MM.1S (cell line): ENCODE results near the gene THAP2.

Experiments
- EZH2 ChIP-seq: fragments of 300-600 bp; sonication (generic); optimal IDR thresholded peaks from 2 replicates; pipeline ENCODE3; 2017; ENCODE audit warnings: low read depth, mild to moderate bottlenecking, antibody characterized with exemption, low read length, mixed read lengths
- TF ChIP-seq, protein P1 (sequence below): fragments of 300-600 bp; sonication (generic); IDR thresholded peaks from 2 replicates; pipeline ENCODE4 v1.5.1; 2016; ENCODE audit warnings: antibody characterized with exemption, low read length, mixed read lengths

DNA sequence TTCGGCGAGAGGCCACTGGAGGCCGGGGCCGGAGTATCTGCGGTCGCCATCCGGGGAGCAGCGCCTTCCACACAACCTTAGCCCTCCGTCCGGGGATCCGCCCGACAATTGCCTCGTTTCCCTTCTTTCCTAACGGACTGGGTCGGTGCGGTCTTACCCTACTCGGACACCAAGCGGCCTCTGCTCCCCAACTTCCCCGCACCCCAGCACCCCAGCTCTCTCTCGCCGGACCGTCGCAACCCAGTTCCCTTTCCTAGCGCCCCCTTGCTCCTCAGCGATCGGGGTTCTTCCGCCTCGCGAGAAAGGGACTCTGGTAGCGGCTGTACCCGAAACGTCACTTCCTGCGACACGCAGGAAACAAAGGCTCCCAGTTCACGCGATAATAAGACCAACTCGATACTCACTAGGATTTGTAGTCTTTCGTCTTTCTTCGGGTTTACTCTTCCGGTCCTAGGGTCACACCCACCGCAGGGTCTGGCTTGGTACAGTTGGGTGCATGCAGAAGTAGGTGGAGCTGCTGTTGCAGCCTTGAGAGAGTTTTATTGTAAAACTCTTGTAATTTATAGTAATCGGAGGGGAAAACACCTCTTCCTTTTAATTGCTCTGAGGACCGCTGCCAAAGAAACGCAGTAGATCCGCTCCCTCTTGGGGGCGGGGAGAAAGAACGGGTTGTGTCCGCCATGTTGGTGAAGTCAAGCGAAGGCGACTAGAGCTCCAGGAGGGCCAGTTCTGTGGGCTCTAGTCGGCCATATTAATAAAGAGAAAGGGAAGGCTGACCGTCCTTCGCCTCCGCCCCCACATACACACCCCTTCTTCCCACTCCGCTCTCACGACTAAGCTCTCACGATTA lies at the start of gene THAP2, which contains the start of gene ZFC3H1:
- TF ChIP-seq, protein P1, sequence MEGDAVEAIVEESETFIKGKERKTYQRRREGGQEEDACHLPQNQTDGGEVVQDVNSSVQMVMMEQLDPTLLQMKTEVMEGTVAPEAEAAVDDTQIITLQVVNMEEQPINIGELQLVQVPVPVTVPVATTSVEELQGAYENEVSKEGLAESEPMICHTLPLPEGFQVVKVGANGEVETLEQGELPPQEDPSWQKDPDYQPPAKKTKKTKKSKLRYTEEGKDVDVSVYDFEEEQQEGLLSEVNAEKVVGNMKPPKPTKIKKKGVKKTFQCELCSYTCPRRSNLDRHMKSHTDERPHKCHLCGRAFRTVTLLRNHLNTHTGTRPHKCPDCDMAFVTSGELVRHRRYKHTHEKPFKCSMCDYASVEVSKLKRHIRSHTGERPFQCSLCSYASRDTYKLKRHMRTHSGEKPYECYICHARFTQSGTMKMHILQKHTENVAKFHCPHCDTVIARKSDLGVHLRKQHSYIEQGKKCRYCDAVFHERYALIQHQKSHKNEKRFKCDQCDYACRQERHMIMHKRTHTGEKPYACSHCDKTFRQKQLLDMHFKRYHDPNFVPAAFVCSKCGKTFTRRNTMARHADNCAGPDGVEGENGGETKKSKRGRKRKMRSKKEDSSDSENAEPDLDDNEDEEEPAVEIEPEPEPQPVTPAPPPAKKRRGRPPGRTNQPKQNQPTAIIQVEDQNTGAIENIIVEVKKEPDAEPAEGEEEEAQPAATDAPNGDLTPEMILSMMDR = peak; percentile 33
- TF ChIP-seq EZH2 = no peak
